NCI-H510A treated with DMSO at 0.1 percent for 48 hours (cell line): ENCODE results near the gene PTGFRN.

Experiments used
- DNase-seq: peaks from one replicate; lab custom pipeline; 2025; lab: John Stamatoyannopoulos, UW

PTGFRN gene

DNA sequence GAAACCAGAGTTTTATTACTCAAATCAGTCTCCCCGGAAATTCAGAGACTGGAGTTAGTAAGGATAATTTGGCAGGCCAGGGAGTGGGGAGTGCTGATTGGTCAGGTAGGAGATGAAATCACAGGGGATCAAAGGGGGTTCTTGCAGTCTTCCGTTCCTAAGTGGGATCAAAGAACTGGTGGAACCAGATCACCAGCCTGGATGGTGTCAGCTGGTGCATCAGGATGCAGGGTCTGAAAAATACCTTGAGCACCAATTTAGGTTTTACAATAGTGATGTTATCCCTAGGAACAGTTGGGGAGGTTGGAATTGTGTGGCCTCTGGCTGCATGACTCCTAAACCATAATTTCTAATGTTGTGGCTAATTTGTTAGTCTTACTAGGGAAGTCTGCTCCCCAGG lies 90.4 kb downstream of the PTGFRN start:
- no peak for DNase-seq

DNA sequence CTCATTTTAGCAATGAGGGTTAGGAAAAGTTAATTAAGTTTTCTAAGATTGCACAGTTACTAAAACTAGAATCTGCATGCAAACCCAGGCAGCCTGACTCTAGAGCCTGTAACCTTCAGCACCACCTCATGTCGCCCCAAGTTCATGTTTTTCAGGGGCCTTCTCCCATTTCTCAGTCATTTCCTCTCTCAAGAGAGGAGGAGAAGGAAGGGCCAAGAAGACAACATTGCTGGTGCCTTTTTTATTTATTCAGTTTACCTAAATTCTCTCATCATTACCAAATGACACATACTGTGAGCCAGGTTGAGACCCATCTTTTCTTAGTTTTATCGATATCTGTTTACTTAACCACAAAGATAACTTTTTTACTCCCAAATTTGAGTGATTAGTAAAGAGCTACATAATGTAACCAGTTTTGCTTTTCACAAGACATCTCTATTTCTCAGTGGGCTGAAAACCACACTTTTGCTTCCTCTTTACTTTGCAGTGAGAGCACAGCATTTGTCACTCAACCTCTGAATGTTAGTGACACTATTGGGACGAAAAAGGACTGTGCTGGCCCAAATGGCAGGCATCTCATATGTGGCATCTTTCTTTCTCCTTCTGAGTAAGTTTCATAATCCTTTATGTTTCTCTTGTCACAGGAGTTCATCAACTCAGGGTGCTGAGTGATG lies 91.7 kb downstream of the PTGFRN start, which contains the start of gene CD101:
Gene CD101, plus strand, starts transcription at position 507 of the 674 bp plus-strand sequence. Its CDS starts 58 bp downstream, at position 565.
- DNase-seq = no peak

- DNase-seq = no peak
Observed at GRCh38 chr1:117003223-117003875, 93.6 kb downstream of the PTGFRN start.

DNA sequence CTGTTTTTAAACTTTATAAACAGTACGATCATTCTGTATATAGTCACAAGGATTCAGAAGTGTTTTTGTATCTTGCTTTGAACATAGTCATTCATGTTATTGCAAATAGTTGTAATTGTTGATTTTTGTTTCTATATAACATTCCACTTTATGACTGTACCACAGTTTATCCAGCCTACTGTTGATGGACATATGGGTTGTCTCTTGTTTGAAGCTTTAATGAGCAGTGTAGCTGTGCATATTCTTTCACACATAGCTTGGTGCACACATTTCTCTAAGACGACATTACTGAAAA lies 98.0 kb downstream of the PTGFRN start:
- DNase-seq = no peak

DNA sequence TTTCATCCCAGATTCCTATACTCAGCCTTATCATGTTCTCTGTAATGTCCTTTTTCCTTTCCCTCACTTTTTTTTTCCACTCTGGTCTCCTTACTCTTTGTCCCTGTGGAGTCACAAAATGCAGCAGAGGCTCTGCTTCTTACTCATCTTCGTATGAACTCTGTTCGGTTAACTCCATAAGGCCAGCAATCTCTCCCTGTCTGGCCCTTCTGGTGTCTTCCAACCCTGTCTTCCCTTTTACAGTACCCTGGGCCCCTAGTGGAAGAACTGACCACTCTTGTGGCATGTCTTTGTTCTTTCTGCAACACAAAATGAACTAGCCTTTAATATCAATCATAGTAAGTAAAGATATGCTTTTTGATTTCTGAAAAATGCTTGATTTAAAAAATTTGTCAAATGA lies 98.9 kb downstream of the PTGFRN start:
- no peak for DNase-seq

DNA sequence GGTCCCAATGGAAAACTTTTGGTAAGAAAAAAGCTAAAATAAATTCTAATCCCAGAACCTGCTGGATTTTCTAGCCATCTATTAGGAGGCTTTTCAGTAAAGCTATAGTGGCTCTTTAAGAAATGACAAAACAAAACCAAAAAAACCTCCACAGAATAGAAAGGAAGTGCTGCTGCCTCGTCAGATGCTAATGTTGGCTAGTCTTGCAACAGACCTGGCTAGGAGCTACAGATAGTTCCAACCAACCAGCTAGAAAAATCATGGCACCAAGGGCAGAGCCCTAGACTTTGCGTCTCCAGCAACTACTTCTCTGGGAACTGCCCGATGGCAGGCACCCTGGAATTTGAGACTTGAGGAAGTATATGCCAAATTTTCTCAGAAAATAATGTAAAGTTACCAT lies 99.4 kb downstream of the PTGFRN start:
- DNase-seq = no peak

DNA sequence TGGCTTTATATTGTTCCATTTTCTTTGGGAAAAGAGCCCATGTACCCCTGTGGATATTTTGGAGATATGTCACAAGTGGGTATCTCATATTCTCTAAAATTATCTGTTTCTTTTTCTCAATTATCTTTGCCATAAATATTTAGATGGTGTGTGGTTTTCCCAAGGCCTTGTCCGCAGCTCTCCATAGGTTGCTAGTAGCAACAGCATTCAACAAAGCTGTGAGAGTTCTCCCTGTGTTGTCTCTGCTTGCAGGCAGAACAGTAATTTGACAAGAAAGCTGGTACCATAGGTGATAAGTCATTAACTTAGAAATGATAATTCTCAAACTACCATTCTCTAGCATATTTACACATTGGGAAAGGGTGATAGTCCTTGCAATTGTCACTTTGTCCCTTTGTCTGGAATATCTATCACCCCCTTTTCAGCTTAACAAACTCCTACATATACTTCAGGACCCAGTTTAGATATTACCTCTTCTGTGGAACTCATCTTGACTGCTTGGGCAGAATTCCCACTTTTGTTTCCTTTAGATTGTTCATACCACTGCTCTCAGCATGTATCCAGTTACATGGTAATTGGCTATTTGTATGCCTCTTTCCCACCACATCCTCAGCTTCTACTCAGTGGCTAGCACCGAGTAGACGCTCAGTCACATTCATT lies 100.7 kb downstream of the PTGFRN start:
- DNase-seq = no peak

DNA sequence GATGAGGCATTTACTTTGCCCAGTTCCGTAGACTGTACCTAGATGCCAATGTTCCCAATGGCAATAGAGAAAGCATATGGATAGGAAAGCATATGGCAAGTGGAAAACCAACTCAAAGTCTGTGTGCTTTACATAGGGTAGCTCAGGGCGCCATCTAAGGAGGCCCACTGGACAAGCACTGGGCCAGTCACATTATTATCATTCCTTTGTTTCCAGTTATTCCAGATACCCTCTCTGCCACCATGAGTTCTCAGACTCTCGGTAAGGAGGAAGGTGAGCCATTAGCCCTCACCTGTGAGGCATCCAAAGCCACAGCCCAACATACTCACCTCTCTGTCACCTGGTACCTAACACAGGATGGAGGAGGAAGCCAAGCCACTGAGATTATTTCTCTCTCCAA lies 101.6 kb downstream of the PTGFRN start:
- no peak for DNase-seq

DNA sequence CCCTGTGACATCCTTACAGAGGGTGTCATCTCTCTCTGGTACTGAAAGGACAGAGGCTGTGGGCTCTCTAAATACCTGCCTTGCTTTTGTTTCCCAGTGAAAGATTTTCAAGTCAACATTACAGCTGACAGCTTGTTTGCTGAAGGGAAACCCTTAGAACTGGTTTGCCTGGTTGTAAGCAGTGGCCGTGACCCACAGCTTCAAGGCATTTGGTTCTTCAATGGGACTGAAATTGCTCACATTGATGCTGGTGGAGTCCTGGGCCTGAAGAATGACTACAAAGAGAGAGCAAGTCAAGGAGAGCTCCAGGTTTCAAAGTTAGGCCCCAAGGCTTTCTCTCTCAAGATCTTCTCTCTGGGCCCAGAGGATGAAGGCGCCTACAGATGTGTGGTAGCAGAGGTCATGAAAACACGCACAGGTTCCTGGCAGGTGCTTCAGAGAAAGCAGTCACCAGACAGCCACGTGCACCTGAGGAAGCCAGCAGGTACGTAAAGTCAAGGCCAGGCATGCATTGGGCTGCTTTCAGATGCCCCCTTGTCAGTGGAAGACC lies 103.7 kb downstream of the PTGFRN start:
- peak; percentile 80 for DNase-seq

- DNase-seq = no peak
Observed at GRCh38 chr1:117014209-117014608, 104.5 kb downstream of the PTGFRN start.

GRCh38 chr1:117015724-117016123 lies 106.0 kb downstream of the PTGFRN start:
- no peak for DNase-seq

DNA sequence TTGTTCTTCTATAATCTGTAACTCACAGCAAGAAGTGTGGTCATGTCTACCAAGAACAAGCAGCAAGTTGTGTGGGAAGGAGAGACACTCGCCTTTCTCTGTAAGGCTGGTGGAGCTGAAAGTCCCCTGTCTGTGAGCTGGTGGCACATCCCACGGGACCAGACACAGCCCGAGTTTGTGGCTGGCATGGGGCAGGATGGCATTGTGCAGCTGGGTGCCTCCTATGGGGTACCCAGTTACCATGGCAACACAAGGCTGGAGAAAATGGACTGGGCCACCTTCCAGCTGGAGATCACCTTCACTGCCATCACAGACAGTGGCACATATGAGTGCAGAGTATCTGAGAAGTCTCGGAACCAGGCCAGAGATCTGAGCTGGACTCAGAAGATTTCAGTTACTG lies 107.3 kb downstream of the PTGFRN start:
- DNase-seq = no peak

DNA sequence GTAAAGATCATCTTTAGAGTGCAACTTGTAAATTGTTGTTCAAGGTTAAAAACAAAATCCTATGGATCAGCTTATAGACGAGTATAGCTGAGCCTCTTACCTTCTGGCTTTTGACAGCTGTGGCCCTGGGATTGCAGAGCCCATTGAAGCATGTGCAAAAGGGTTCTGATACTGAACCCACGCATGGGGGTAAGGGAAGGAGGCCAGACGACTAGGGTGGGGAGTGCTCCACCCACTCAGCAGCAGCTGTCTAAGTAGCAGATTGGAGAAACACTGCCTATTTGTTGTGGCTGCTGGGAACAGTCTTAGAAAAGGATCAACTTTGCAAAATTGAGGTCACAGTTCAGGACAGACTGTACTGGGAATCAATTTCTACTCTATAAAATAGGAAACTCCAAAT lies 107.9 kb downstream of the PTGFRN start:
- DNase-seq = no peak

- DNase-seq = no peak
Observed at GRCh38 chr1:117020526-117021156, 110.9 kb downstream of the PTGFRN start.

DNA sequence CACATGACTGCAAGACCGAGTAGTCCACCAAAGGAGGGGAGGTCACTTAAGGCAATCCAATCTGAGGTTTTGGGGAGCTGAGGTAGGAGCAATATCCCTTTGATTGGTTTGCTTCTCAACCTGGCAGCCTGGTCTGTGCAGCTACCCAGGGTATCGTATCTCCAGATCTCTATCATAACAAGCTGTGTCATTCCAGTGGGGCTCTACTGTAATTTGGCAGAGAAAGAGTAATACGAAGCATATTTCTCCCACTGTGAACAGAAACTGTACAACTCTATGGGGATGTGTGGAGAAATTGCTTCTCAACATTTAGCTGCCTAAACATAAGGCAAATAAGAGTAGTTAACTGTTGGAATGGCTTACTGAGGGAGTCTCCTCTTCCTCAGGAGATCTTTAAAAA lies 112.4 kb downstream of the PTGFRN start:
- no peak for DNase-seq

- DNase-seq = no peak
Observed at GRCh38 chr1:117025568-117025967, 115.9 kb downstream of the PTGFRN start.

GRCh38 chr1:117026361-117026760 lies 116.6 kb downstream of the PTGFRN start:
- no peak for DNase-seq

- no peak for DNase-seq
Observed at GRCh38 chr1:117029685-117030084, 120.0 kb downstream of the PTGFRN start.

DNA sequence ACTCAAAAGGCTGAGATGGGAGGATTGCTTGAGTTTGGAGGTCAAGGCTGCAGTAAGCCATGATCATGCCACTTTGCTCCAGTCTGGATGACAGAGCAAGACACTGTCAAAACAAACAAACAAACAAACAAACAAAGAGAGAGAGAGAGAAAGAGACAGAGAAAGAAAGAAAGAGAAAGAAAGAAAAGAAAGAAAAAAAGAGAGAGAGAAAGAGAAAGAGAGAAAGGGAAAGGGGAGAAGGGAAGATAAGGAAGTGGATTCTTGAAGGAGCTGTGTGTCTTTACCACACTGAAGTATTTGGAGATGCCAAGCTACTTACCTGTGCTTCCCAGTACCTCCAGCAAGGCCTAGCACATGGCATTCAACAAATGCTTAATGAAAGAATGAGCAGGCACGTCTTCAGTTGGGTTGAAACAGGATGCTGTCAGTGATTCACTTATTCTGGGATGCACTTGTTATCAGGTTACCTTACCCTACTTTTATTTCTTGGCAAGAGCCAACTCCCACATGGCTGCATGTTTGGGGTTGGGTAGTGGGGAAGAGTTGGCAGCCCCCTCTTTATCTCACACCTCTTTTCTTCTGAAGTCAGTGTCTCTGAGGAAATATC lies 120.7 kb downstream of the PTGFRN start:
- DNase-seq = no peak

GRCh38 chr1:117032266-117032665 lies 122.5 kb downstream of the PTGFRN start:
- DNase-seq = no peak

DNA sequence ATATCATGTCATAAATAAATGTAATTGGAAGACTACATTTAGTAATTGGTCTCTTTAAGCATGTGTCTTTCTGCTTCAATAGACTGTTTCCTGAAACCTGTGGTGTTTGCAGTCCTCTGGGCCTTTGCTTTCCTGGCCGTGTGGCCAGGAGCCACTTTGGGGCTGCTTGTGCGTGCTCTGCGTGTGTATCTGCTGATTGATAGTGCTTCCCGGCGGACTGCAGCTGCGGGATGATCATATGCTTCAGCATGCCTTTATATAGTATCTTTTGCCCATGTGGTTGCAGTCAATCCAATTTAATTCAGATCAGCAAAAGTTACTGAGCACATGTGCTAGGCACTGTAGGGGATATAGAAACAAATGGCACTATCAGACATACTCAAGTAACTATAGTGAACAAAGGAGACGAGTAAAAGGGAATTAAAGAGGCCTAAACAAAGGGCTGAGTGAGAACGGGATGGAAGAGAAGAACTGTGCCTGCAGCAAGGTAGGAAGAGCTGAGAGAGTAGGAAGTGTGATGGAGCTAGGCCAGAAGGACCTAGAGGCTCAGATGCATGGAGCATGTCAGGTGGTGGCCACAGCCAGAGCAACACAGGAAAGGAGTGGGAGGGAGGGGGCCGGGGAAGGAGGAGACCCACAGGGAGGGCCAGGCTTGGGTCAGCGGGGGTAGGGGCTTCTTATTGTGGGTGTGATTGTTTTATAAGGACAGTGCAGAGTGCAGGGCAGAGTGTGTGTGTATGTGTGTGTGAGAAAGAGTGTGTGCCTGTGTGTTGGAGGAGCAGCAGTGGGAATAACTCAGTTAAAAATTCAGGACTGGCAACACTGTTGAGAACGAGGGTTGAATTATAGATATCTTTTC lies 123.2 kb downstream of the PTGFRN start:
- no peak for DNase-seq
